ENCODE data around the gene CDKN2A. TPM values are rescaled to one million over a fixed set of nuclear protein-coding genes. Genes with fewer than 3 reads are reported as not detected.

Gene CDKN2A
- polyA plus RNA-seq, 1 experiment: 20.0 TPM

- CTCF ChIA-PET: interaction anchor here (0.9 to 1.7 kb wide), 2 partner anchors 25 to 205 kb away, joined by 4 to 8 read pairs; partner anchors contain the start of gene CDKN2B
- POLR2A ChIA-PET: no interaction called here
- DNase-seq (ENCODE audit: low read depth): no peak
Measured at GRCh38 chr9:22033012-22033630, 38.9 kb upstream of the CDKN2A start.

GRCh38 chr9:22031655-22032411, 37.6 kb upstream of the CDKN2A start:
- POLR2A ChIA-PET: no interaction called here
- H3K4me3 ChIP-seq (ENCODE audit: low read depth, low read length): no peak overlapping the region
- TF ChIP-seq CTCF (IDR thresholded peaks at IDR 0.05; ENCODE audit: insufficient read depth, low read depth, low read length): no peak
- CTCF ChIA-PET: interaction anchor here (0.6 to 1.7 kb wide), 3 partner anchors 21 to 484 kb away, joined by 3 to 8 read pairs (median 3); partner anchors contain the start of gene CDKN2B
- H3K36me3 ChIP-seq (ENCODE audit: control insufficient read depth, insufficient read depth, low read length): no peaks in the 10 kb centered on the region
- no peak for DNase-seq (ENCODE audit: low read depth)
- no peaks in the 10 kb centered on the region for H3K27me3 ChIP-seq (ENCODE audit: control insufficient read depth, insufficient read depth, low read length)

More at GRCh38 chr9:22033012-22033630, 38.9 kb upstream of the CDKN2A start:
- TF ChIP-seq CTCF (IDR thresholded peaks at IDR 0.05; ENCODE audit: insufficient read depth, low read depth, low read length): no peak
- no peak overlapping the region for H3K4me3 ChIP-seq (ENCODE audit: low read depth, low read length)
- no peaks in the 10 kb centered on the region for H3K36me3 ChIP-seq (ENCODE audit: control insufficient read depth, insufficient read depth, low read length)
- no peaks in the 10 kb centered on the region for H3K27me3 ChIP-seq (ENCODE audit: control insufficient read depth, insufficient read depth, low read length)

GRCh38 chr9:22030101-22030598, 36.0 kb upstream of the CDKN2A start:
- Histone ChIP-seq H3K4me3 (ENCODE audit: low read depth, low read length) (no peak overlapping the region), H3K36me3 (ENCODE audit: control insufficient read depth, insufficient read depth, low read length) (no peaks in the 10 kb centered on the region), H3K27me3 (ENCODE audit: control insufficient read depth, insufficient read depth, low read length) (no peaks in the 10 kb centered on the region)
- TF ChIP-seq CTCF (IDR thresholded peaks at IDR 0.05; ENCODE audit: insufficient read depth, low read depth, low read length): no peak
- ChIA-PET CTCF (interaction anchor here (0.8 to 1.9 kb wide), 3 partner anchors 19 to 217 kb away, joined by 3 to 6 read pairs (median 6); no protein-coding TSS in a partner anchor), POLR2A (interaction anchor here (0.7 kb wide), 1 partner anchor 21 kb away, joined by 3 read pairs; the partner anchor contains the start of gene CDKN2B)
- DNase-seq (ENCODE audit: low read depth): no peak

- TF ChIP-seq CTCF (IDR thresholded peaks at IDR 0.05; ENCODE audit: insufficient read depth, low read depth, low read length): no peak
- H3K4me3 ChIP-seq (ENCODE audit: low read depth, low read length): no peak overlapping the region
- H3K36me3 ChIP-seq (ENCODE audit: control insufficient read depth, insufficient read depth, low read length): no peaks in the 10 kb centered on the region; the same call in 1 of the 2 replicates
- DNase-seq (ENCODE audit: low read depth): no peak
- H3K27me3 ChIP-seq (ENCODE audit: control insufficient read depth, insufficient read depth, low read length): no peaks in the 10 kb centered on the region
- ChIA-PET POLR2A (no interaction called here), CTCF (interaction anchor here (1.1 to 1.9 kb wide), 2 partner anchors 18 to 216 kb away, joined by 6 read pairs; no protein-coding TSS in a partner anchor)
Measured at GRCh38 chr9:22029231-22029630, 35.0 kb upstream of the CDKN2A start.

GRCh38 chr9:22028394-22028793, 34.2 kb upstream of the CDKN2A start:
- CTCF ChIA-PET: interaction anchor here (0.6 kb wide), 1 partner anchor 24 kb away, joined by 3 read pairs; no protein-coding TSS in a partner anchor
- Histone ChIP-seq H3K27me3 (ENCODE audit: control insufficient read depth, insufficient read depth, low read length) (no peaks in the 10 kb centered on the region), H3K36me3 (ENCODE audit: control insufficient read depth, insufficient read depth, low read length) (no peaks in the 10 kb centered on the region; the same call in 1 of the 2 replicates), H3K4me3 (ENCODE audit: low read depth, low read length) (no peak overlapping the region)
- no peak for DNase-seq (ENCODE audit: low read depth)
- POLR2A ChIA-PET: no interaction called here
- TF ChIP-seq CTCF (IDR thresholded peaks at IDR 0.05; ENCODE audit: insufficient read depth, low read depth, low read length): no peak

Measured in BJ (cell line).